K562 (cell line): ENCODE results near the gene KIAA0319L. TPM values are rescaled to one million over a fixed set of nuclear protein-coding genes. Genes with fewer than 3 reads are reported as not detected.

Source experiments
- ARID2 ChIP-seq: fragments of 450-650 bp; IDR thresholded peaks from 2 replicates; pipeline ENCODE4 v1.6.1; 2017; ENCODE audit warnings: antibody characterized with exemption, mild to moderate bottlenecking
- ELF4 ChIP-seq: fragments of 450-650 bp; formaldehyde crosslinking; IDR thresholded peaks from 2 replicates; pipeline ENCODE4 v1.4.0; 2022; ENCODE audit warnings: missing genetic modification characterization
- KAT8 ChIP-seq: fragments of 450-650 bp; IDR thresholded peaks from 2 replicates; pipeline ENCODE4 v1.6.1; 2016; ENCODE audit warnings: low read depth, mild to moderate bottlenecking
- PKNOX1 ChIP-seq: fragments of 450-650 bp; IDR thresholded peaks from 2 replicates; pipeline ENCODE4 v1.6.1; 2016
- RBM17 ChIP-seq: fragments of 200-400 bp; formaldehyde crosslinking; IDR thresholded peaks from 2 replicates; pipeline ENCODE4 v1.6.1; 2017; ENCODE audit warnings: low read depth, mild to moderate bottlenecking, low read length, borderline replicate concordance
- RNF219 ChIP-seq: fragments of 250-450 bp; sonication (Bioruptor Pico); IDR thresholded peaks from 2 replicates; pipeline ENCODE4 v1.5.0; 2022; ENCODE audit warnings: mild to moderate bottlenecking
- ZFX ChIP-seq: sonication (generic); formaldehyde crosslinking; IDR thresholded peaks from 2 replicates; pipeline ENCODE4 v1.8.0; 2022; ENCODE audit warnings: mild to moderate bottlenecking, missing genetic modification reagents, moderate library complexity
- ZNF263 ChIP-seq: sonication (generic); formaldehyde crosslinking; IDR thresholded peaks from 2 replicates; pipeline ENCODE4 v1.8.0; 2022; ENCODE audit warnings: mild to moderate bottlenecking, missing genetic modification reagents, borderline replicate concordance
- ZNF592 ChIP-seq: fragments of 450-650 bp; IDR thresholded peaks from 2 replicates; pipeline ENCODE4 v1.6.1; 2017; ENCODE audit warnings: antibody characterized with exemption, mild to moderate bottlenecking
- ZNF740 ChIP-seq, 3 experiments: fragments of 200-800 bp in 1 of 3; sonication (Bioruptor generic) in 1 of 3; sonication (generic) in 1 of 3; formaldehyde crosslinking in 1 of 3; IDR thresholded peaks; 2 replicates each; pipeline versions ENCODE4 v1.6.1 to v1.8.0; 2016 to 2022; ENCODE audit warnings: mild to moderate bottlenecking in 2 of 3, missing compliant biosample characterization in 2 of 3, missing genetic modification characterization in 2 of 3, missing genetic modification reagents in 1 of 3
- ZSCAN32 ChIP-seq: fragments of 450-650 bp; formaldehyde crosslinking; IDR thresholded peaks from 2 replicates; pipeline ENCODE4 v1.4.0; 2020; ENCODE audit warnings: mild to moderate bottlenecking, moderate library complexity
- polyA plus RNA-seq, 8 experiments: library from polyadenylated mRNA; depleted of rRNA in 4 of 8; stranded (reverse) in 5 of 8; unstranded in 3 of 8; fragments of >200 nt; fragmentation: Nextera tagmentation in 2 of 8; fragmentation: Illumina TruSeq in 1 of 8; extraction: Ambion mirVana in 2 of 8; extraction: Trizol in 1 of 8; gene quantifications; 2 replicates each; pipeline versions ENCODE4 v1.2.1 to v1.2.3, GENCODE V29; 2011 to 2014; ENCODE audit warnings: inconsistent platforms in 1 of 8, missing spikeins in 1 of 8
- total RNA-seq, 7 experiments: library from RNA; depleted of rRNA in 6 of 7; stranded (reverse); fragments of >200 nt in 6 of 7; fragmentation: Illumina TruSeq in 2 of 7; extraction: Trizol in 2 of 7; gene quantifications; 2 replicates each; pipeline versions ENCODE4 v1.2.1 to v1.2.3, GENCODE V29; 2011 to 2021; ENCODE audit warnings: low replicate concordance in 1 of 7

KIAA0319L gene
- total and polyA plus RNA-seq, 9 of the 15 experiments (the other 6 are each of a cell fraction or from before 2014, with no cell fraction given): 2.4 to 51.7 (median 27.4) TPM

GRCh38 chr1:35557118-35557610 lies at the start of gene KIAA0319L (continued):
- TF ChIP-seq ZNF592 (no peak), RBM17 (no peak), ZSCAN32 (CRISPR knock-in tag) (no peak), KAT8 (no peak), RNF219 (CRISPR knock-in tag) (no peak), ARID2 (no peak), ZFX (peak; percentile 89), ELF4 (CRISPR knock-in tag) (no peak), ZNF740 (CRISPR knock-in tag; IDR thresholded peaks at IDR 0.05) (no peak), ZNF740 (tag; IDR thresholded peaks at IDR 0.05) (0 out of 4 replicates have a peak, but pooled peaks of 1 of the 2 experiments have one; percentile 71), ZNF263 (CRISPR knock-in tag) (peak; percentile 29; the same call in 1 of the 2 replicates), PKNOX1 (peak; percentile 43; the same call in 1 of the 2 replicates)
